NT2/D1 (cell line): Measurements from ENCODE around the gene APOL1.
A peak's percentile ranks its signal among the peaks of the same experiment; 100 is the strongest.

Experiments used
- DNase-seq: peaks from one replicate; pipeline ENCODE4 v3.0.0-alpha.2; 2011; ENCODE audit warnings: low read depth, low spot score
- H3K27me3 ChIP-seq: 2 replicates; pipeline ENCODE4 v1.6.0; 2011; ENCODE audit warnings: mild to moderate bottlenecking; ENCODE audit not compliant: insufficient read length, insufficient read depth
- H3K36me3 ChIP-seq: 2 replicates; pipeline ENCODE4 v1.6.1; 2011; ENCODE audit warnings: mild to moderate bottlenecking, low read length, mixed read lengths; ENCODE audit not compliant: insufficient read depth, insufficient read length
- H3K4me1 ChIP-seq: 2 replicates; pipeline ENCODE4 v1.5.1; 2011; ENCODE audit not compliant: insufficient read depth, insufficient read length
- H3K4me3 ChIP-seq: 2 replicates; pipeline ENCODE4 v1.5.1; 2011; ENCODE audit warnings: low read depth; ENCODE audit not compliant: insufficient read length
- H3K9ac ChIP-seq: 2 replicates; pipeline ENCODE4 v1.6.0; 2011; ENCODE audit warnings: low read depth; ENCODE audit not compliant: insufficient read length
- H3K9me3 ChIP-seq: 2 replicates; pipeline ENCODE4 v1.5.1; 2011; ENCODE audit warnings: mild to moderate bottlenecking, low read length; ENCODE audit not compliant: insufficient read depth
- SUZ12 ChIP-seq: IDR thresholded peaks from 2 replicates; pipeline ENCODE4 v1.6.1; 2011; ENCODE audit not compliant: insufficient read length, insufficient read depth; ENCODE audit errors: extremely low read depth
- YY1 ChIP-seq: IDR thresholded peaks from 2 replicates; pipeline ENCODE4 v1.6.1; 2011; ENCODE audit not compliant: insufficient read length, insufficient read depth
- ZNF274 ChIP-seq: IDR thresholded peaks from 2 replicates; pipeline ENCODE4 v1.6.1; 2011; ENCODE audit warnings: mild to moderate bottlenecking, low read depth, low read length

The APOL1 gene

DNA sequence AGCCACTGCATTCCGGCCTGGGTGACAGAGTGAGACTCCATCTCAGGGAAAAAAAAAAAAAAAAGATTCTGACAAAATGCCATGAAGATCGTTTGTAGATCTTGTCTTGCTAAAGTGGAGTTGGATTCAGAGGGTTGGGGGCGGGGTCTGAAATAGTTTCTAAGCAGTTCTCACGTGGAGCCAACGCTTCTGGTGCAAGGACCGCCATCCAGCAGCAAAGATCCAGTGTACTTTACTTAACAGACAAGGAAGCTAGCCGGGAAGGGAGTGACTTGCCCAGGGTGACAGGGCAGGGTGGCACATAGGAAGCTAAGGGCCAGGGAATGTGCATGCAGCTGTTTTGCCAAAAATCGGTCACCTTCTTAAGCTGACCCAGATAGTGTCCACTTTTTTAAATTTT lies 27.4 kb downstream of the APOL1 start:
- no peak overlapping the region for H3K4me3 ChIP-seq
- no peaks in the 10 kb centered on the region for H3K9me3 ChIP-seq
- H3K9ac ChIP-seq, result no peak overlapping the region
- H3K27me3 ChIP-seq, result no peaks in the 10 kb centered on the region
- TF ChIP-seq ZNF274 (no peak), YY1 (no peak), SUZ12 (no peak)
- no peak for DNase-seq
- H3K4me1 ChIP-seq, result peaks cover 2% of the 10 kb centered on the region
- peaks cover 52% of the 10 kb centered on the region for H3K36me3 ChIP-seq

DNA sequence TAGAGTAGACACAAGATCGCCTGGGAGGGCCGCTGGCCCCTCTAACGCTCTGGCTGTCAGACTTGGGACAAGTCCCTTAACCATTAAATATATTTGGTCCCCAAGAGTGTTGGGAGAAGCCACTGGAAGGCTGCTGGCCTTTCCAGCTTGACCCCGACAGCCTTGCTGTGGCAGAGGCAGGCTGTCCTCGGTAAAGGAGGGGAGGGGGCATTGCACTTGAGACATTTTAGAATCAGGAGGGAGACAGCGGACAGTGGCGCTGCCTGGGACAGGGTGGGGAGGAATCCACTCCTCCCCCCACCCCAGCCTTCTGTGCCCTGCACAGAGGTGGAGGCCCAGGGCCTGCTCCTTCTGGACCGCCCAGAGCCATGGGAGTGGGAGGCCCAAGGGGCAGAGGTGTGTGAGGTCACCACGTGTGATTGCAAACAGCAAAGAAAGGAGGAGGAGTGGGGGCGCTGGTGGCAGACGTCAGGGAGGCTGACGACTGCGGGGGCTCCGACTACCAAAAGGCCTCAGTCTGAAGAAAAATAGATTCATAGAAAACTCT lies 28.9 kb downstream of the APOL1 start:
- Histone ChIP-seq H3K9me3 (no peaks in the 10 kb centered on the region), H3K36me3 (peaks cover 66% of the 10 kb centered on the region), H3K27me3 (no peaks in the 10 kb centered on the region), H3K9ac (no peak overlapping the region), H3K4me1 (peaks cover 5% of the 10 kb centered on the region), H3K4me3 (no peak overlapping the region)
- no peak for TF ChIP-seq SUZ12
- TF ChIP-seq YY1, result no peak
- TF ChIP-seq ZNF274, result no peak
- no peak for DNase-seq

DNA sequence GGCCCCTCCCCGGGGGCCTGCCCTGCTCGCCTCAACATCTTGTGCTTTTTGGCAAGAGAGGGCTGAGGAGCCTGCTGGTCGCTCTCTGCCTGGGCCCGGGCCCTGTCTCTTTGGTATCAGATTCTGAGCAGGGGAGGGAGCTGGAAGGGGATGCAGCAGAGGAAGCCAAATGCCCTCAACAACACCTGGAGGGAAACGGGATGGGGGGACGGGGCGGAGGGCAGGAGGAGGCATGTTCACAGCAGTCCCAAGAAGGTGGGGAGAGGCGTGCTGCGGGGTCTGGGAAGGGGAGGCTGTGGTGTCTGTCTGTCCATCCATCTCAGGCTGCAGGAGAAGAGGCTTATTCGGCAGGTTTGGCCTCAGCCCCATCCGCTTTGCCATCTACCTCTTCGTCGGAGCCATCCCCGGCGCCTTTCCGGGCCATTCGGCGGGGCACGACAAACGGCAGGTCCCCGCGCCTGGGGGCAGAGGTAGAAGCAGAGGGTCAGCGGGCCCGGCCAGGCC lies 29.4 kb downstream of the APOL1 start:
- no peaks in the 10 kb centered on the region for H3K9me3 ChIP-seq
- TF ChIP-seq ZNF274 (no peak), SUZ12 (no peak), YY1 (no peak)
- DNase-seq, result no peak
- H3K36me3 ChIP-seq, result peaks cover 70% of the 10 kb centered on the region
- H3K27me3 ChIP-seq, result no peaks in the 10 kb centered on the region
- no peak overlapping the region for H3K4me3 ChIP-seq
- peaks cover 6% of the 10 kb centered on the region for H3K4me1 ChIP-seq
- no peak overlapping the region for H3K9ac ChIP-seq

DNA sequence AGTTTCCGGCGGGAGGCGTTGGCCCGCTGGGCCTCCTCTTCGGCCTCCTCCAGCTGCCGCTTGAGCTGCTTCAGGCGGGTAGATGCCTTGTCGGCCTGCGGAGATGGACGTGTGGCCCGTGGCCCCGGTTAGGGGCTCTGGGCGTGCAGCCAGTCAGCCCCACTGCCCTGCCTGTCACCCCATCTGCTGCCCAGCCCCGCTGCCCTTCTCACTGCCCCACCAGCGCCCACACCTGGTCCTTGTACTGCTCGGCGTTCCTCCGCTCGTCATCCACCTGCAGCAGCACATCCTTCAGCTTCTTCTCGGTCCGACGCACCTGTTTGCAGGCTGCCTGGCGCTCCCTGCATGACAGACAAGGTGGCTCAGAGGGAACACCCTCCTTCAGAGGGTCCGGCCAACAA lies 31.2 kb downstream of the APOL1 start:
- Histone ChIP-seq H3K9me3 (no peaks in the 10 kb centered on the region), H3K9ac (no peak overlapping the region), H3K36me3 (peaks cover 85% of the 10 kb centered on the region), H3K27me3 (no peaks in the 10 kb centered on the region), H3K4me3 (no peak overlapping the region), H3K4me1 (peaks cover 4% of the 10 kb centered on the region)
- DNase-seq, result no peak
- TF ChIP-seq SUZ12 (no peak), YY1 (no peak), ZNF274 (no peak)

DNA sequence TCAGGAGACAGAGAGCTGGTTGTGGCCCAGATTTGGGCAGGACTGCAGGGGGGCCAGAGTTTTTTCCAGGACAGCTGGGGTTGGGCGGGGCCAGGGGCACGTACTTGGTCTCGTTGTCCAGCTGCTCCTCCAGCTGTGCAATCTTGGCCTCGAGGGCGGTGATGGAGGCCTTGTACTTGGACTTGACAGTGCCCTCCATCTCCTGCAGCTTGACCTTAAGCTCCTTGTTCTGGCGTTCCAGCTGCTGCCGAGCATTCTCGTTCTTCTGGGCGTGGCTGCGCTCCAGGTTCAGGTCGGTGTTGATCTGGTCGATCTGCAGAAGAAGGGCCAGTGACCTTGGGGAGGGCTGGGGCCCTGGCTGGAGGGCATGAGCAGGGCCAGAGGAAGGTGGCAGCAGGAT lies 32.1 kb downstream of the APOL1 start:
- H3K4me3 ChIP-seq, result no peak overlapping the region
- H3K9me3 ChIP-seq, result no peaks in the 10 kb centered on the region
- peaks cover 90% of the 10 kb centered on the region for H3K36me3 ChIP-seq
- no peaks in the 10 kb centered on the region for H3K27me3 ChIP-seq
- DNase-seq, result no peak
- H3K9ac ChIP-seq, result no peak overlapping the region
- no peak for TF ChIP-seq SUZ12
- no peak for TF ChIP-seq YY1
- TF ChIP-seq ZNF274, result no peak
- H3K4me1 ChIP-seq, result peaks cover 4% of the 10 kb centered on the region

DNA sequence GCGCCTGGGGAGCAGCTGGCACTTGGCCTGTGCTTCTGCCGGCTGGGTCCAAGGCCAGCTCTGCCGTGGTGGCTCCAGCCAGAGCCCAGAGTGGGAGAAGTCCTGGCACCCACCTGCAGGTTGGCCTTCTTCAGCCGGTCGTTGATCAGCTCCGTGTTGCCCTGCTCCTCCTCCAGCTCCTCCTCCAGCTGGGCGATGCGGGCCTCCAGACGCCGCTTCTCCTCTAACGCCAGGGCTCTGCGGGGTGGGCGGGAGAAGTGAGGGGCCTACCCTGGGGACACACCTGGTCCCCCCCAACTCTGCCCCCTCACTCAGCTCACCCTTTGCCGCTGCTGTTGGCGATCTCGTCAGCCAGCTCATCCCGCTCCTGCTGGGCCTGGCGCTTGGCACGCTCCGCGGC lies 32.6 kb downstream of the APOL1 start:
- H3K36me3 ChIP-seq, result peaks cover 88% of the 10 kb centered on the region

DNA sequence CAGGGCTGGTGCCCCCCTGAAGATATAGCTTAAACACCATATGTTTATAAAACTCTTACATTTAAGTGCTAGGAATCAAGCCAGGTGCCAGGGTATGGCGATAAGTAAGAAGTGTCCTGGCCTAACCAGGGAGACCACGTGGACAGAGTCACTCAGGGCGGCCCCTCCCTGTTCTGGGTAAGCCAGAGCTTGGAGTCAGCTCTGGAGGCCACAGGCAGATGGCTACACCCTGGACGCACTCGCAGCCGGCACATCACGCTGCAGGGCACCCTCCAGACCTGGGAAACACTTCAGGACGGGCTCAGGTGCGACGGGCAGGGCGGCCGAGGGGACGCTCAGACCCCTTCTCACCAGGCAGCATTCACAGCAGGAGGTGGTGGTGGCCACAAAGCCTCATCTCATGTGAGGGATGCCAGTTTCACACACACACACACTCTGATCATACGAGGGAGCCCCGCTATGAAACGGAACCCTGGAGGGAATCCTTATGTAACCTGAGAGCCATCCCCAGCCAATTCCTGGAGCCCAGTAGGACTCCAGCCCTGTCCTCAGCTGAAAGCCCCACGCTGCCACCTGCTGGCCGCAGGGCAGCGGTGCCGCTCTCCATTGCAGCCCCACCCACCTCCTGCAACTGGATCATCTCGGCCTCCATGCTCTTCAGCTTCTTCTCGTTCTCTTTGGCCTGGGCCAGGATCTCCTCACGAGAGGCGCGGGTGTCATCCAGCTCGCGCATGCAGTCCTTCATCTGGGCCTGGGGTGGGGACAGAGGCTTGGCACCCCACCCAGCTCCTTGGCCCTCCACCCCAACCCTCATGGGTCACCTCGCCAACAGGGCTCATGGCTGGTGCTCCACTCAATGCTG lies 33.4 kb downstream of the APOL1 start:
- Histone ChIP-seq H3K4me1 (peaks cover 4% of the 10 kb centered on the region), H3K27me3 (no peaks in the 10 kb centered on the region), H3K9ac (no peak overlapping the region), H3K36me3 (peaks cover 82% of the 10 kb centered on the region), H3K4me3 (no peak overlapping the region), H3K9me3 (no peaks in the 10 kb centered on the region)
- TF ChIP-seq ZNF274 (no peak), YY1 (no peak), SUZ12 (no peak)
- peak; percentile 54 for DNase-seq

More for the DNA sequence above, 32.6 kb downstream of the APOL1 start:
- Histone ChIP-seq H3K4me1 (peaks cover 4% of the 10 kb centered on the region), H3K9ac (no peak overlapping the region), H3K27me3 (no peaks in the 10 kb centered on the region), H3K9me3 (no peaks in the 10 kb centered on the region), H3K4me3 (no peak overlapping the region)
- DNase-seq, result no peak
- TF ChIP-seq ZNF274 (no peak), YY1 (no peak), SUZ12 (no peak)
